ENCODE results near the gene TNS4.

TNS4 gene

GRCh38 chr17:40442392-40443195 is 58.8 kb downstream of the TNS4 start:
- H3K18ac ChIP-seq (ENCODE audit: low read length): peak overlapping the region; percentile 98
- peaks cover 4% of the 10 kb centered on the region for H3K79me1 ChIP-seq (ENCODE audit: low read depth, low read length)
- H3K27ac ChIP-seq (replicated peaks; ENCODE audit: low read length): peak overlapping the region; percentile 44
- peak overlapping the region; percentile 72 for H2BK5ac ChIP-seq (ENCODE audit: low read length)
- DNase-seq (ENCODE audit: low spot score): no peak
- H2AK5ac ChIP-seq (ENCODE audit: low read depth, low read length): peak overlapping the region; percentile 53
- H4K91ac ChIP-seq (ENCODE audit: low read depth, low read length, poor library complexity): no peak overlapping the region
- no peak overlapping the region for H4K8ac ChIP-seq (ENCODE audit: low read depth, low read length)
- peak overlapping the region; percentile 58 for H3K4ac ChIP-seq (ENCODE audit: low read length)
- H2BK15ac ChIP-seq (ENCODE audit: low read length): peak overlapping the region; percentile 99
- peak overlapping the region; percentile 78 for H3K9ac ChIP-seq (ENCODE audit: low read depth, low read length, poor library complexity)
- H2AFZ ChIP-seq (ENCODE audit: low read length): peak overlapping the region; percentile 99
- H3K14ac ChIP-seq (ENCODE audit: low read length): peak overlapping the region; percentile 9
- H3K23ac ChIP-seq (ENCODE audit: low read depth, low read length, poor library complexity): peak overlapping the region; percentile 55
- H2BK120ac ChIP-seq (ENCODE audit: low read depth, low read length): peak overlapping the region; percentile 52
- no peaks in the 10 kb centered on the region for H3K36me3 ChIP-seq (replicated peaks in 1 of 2; ENCODE audit: control insufficient read depth in 2 of 2, insufficient read depth in 2 of 2, low read length in 2 of 2)
- H2BK12ac ChIP-seq (ENCODE audit: low read length): no peak overlapping the region
- peaks cover 13 to 17% of the 10 kb centered on the region in 2 donors for H3K4me1 ChIP-seq (ENCODE audit: control insufficient read depth in 2 of 2, insufficient read depth in 1 of 2, low read depth in 1 of 2, low read length in 2 of 2)
- no peaks in the 10 kb centered on the region for H3K9me3 ChIP-seq (replicated peaks in 1 of 2; ENCODE audit: control insufficient read depth in 2 of 2, insufficient read depth in 1 of 2, low read depth in 1 of 2, low read length in 2 of 2)
- peaks cover 0 to 5% (median 0%) of the 10 kb centered on the region in 3 experiments for H3K27me3 ChIP-seq (ENCODE audit: control insufficient read depth in 3 of 3, insufficient read depth in 3 of 3, low read depth in 1 of 3, low read length in 3 of 3)
- H3K4me3 ChIP-seq (ENCODE audit: low read length in 2 of 2): peak overlapping the region; percentile 71 to 75
- no CpG with 5 or more reads among the region's 29 CpGs for WGBS, 2 donors (ENCODE audit: extremely low coverage in 2 of 2, insufficient read length in 2 of 2, insufficient replicate concordance in 1 of 2)
- H3K4me2 ChIP-seq (ENCODE audit: insufficient read depth, low read length, poor library complexity, severe bottlenecking): peak overlapping the region; percentile 91

- Histone ChIP-seq H3K27me3 (ENCODE audit: control insufficient read depth in 3 of 3, insufficient read depth in 3 of 3, low read depth in 1 of 3, low read length in 3 of 3) (peaks cover 0 to 23% (median 0%) of the 10 kb centered on the region in 3 experiments), H3K4me1 (ENCODE audit: control insufficient read depth in 2 of 2, insufficient read depth in 1 of 2, low read depth in 1 of 2, low read length in 2 of 2) (peaks cover 10 to 13% of the 10 kb centered on the region in 2 donors), H3K27ac (replicated peaks; ENCODE audit: low read length) (no peak overlapping the region), H3K9ac (ENCODE audit: low read depth, low read length, poor library complexity) (no peak overlapping the region), H4K8ac (ENCODE audit: low read depth, low read length) (no peak overlapping the region), H2BK12ac (ENCODE audit: low read length) (peak overlapping the region; percentile 33), H3K9me3 (replicated peaks in 1 of 2; ENCODE audit: control insufficient read depth in 2 of 2, insufficient read depth in 1 of 2, low read depth in 1 of 2, low read length in 2 of 2) (no peaks in the 10 kb centered on the region), H2AK5ac (ENCODE audit: low read depth, low read length) (no peak overlapping the region), H3K79me1 (ENCODE audit: low read depth, low read length) (peaks cover 2% of the 10 kb centered on the region), H2BK5ac (ENCODE audit: low read length) (no peak overlapping the region), H3K4me2 (ENCODE audit: insufficient read depth, low read length, poor library complexity, severe bottlenecking) (no peak overlapping the region), H3K4me3 (ENCODE audit: low read length in 2 of 2) (peak overlapping the region in 1 of 2 donors; percentile 53), H3K4ac (ENCODE audit: low read length) (no peak overlapping the region), H3K36me3 (replicated peaks in 1 of 2; ENCODE audit: control insufficient read depth in 2 of 2, insufficient read depth in 2 of 2, low read length in 2 of 2) (no peaks in the 10 kb centered on the region), H3K14ac (ENCODE audit: low read length) (no peak overlapping the region), H2AFZ (ENCODE audit: low read length) (no peak overlapping the region), H2BK15ac (ENCODE audit: low read length) (no peak overlapping the region), H4K91ac (ENCODE audit: low read depth, low read length, poor library complexity) (no peak overlapping the region), H3K23ac (ENCODE audit: low read depth, low read length, poor library complexity) (no peak overlapping the region), H2BK120ac (ENCODE audit: low read depth, low read length) (no peak overlapping the region), H3K18ac (ENCODE audit: low read length) (no peak overlapping the region)
- no peak for DNase-seq (ENCODE audit: low spot score)
- no CpG with 5 or more reads among the region's 4 CpGs for WGBS, 2 donors (ENCODE audit: extremely low coverage in 2 of 2, insufficient read length in 2 of 2, insufficient replicate concordance in 1 of 2)
Observed at GRCh38 chr17:40440166-40440565, 61.3 kb downstream of the TNS4 start.

GRCh38 chr17:40437095-40437732 is 64.2 kb downstream of the TNS4 start:
- no peak overlapping the region for H2BK120ac ChIP-seq (ENCODE audit: low read depth, low read length)

GRCh38 chr17:40436636-40437035 is 64.8 kb downstream of the TNS4 start:
- H3K27ac ChIP-seq (replicated peaks; ENCODE audit: low read length): no peak overlapping the region
- H3K9me3 ChIP-seq (replicated peaks in 1 of 2; ENCODE audit: control insufficient read depth in 2 of 2, insufficient read depth in 1 of 2, low read depth in 1 of 2, low read length in 2 of 2): no peaks in the 10 kb centered on the region
- no peak overlapping the region for H3K18ac ChIP-seq (ENCODE audit: low read length)
- no peak overlapping the region for H2BK15ac ChIP-seq (ENCODE audit: low read length)
- no peak overlapping the region for H3K4me3 ChIP-seq (ENCODE audit: low read length in 2 of 2)
- H2AK5ac ChIP-seq (ENCODE audit: low read depth, low read length): no peak overlapping the region
- H3K9ac ChIP-seq (ENCODE audit: low read depth, low read length, poor library complexity): no peak overlapping the region
- no peak overlapping the region for H4K8ac ChIP-seq (ENCODE audit: low read depth, low read length)
- DNase-seq (ENCODE audit: low spot score): no peak
- no peak overlapping the region for H2BK12ac ChIP-seq (ENCODE audit: low read length)
- no peaks in the 10 kb centered on the region for H3K79me1 ChIP-seq (ENCODE audit: low read depth, low read length)
- peaks cover 0 to 3% of the 10 kb centered on the region in 2 donors for H3K4me1 ChIP-seq (ENCODE audit: control insufficient read depth in 2 of 2, insufficient read depth in 1 of 2, low read depth in 1 of 2, low read length in 2 of 2)
- no peak overlapping the region for H3K4me2 ChIP-seq (ENCODE audit: insufficient read depth, low read length, poor library complexity, severe bottlenecking)
- no CpG with 5 or more reads among the region's 5 CpGs for WGBS, 2 donors (ENCODE audit: extremely low coverage in 2 of 2, insufficient read length in 2 of 2, insufficient replicate concordance in 1 of 2)
- no peak overlapping the region for H4K91ac ChIP-seq (ENCODE audit: low read depth, low read length, poor library complexity)
- H2AFZ ChIP-seq (ENCODE audit: low read length): no peak overlapping the region
- no peak overlapping the region for H3K4ac ChIP-seq (ENCODE audit: low read length)
- H2BK120ac ChIP-seq (ENCODE audit: low read depth, low read length): no peak overlapping the region
- H3K23ac ChIP-seq (ENCODE audit: low read depth, low read length, poor library complexity): no peak overlapping the region
- no peaks in the 10 kb centered on the region for H3K36me3 ChIP-seq (replicated peaks in 1 of 2; ENCODE audit: control insufficient read depth in 2 of 2, insufficient read depth in 2 of 2, low read length in 2 of 2)
- H3K14ac ChIP-seq (ENCODE audit: low read length): no peak overlapping the region
- H2BK5ac ChIP-seq (ENCODE audit: low read length): no peak overlapping the region
- H3K27me3 ChIP-seq (ENCODE audit: control insufficient read depth in 3 of 3, insufficient read depth in 3 of 3, low read depth in 1 of 3, low read length in 3 of 3): peaks cover 0 to 34% (median 0%) of the 10 kb centered on the region in 3 experiments

More at GRCh38 chr17:40437095-40437732, 64.2 kb downstream of the TNS4 start:
- Histone ChIP-seq H2BK12ac (ENCODE audit: low read length) (no peak overlapping the region), H3K18ac (ENCODE audit: low read length) (no peak overlapping the region), H3K36me3 (replicated peaks in 1 of 2; ENCODE audit: control insufficient read depth in 2 of 2, insufficient read depth in 2 of 2, low read length in 2 of 2) (no peaks in the 10 kb centered on the region), H3K23ac (ENCODE audit: low read depth, low read length, poor library complexity) (no peak overlapping the region), H3K79me1 (ENCODE audit: low read depth, low read length) (no peaks in the 10 kb centered on the region), H3K4ac (ENCODE audit: low read length) (no peak overlapping the region), H2AK5ac (ENCODE audit: low read depth, low read length) (no peak overlapping the region), H4K91ac (ENCODE audit: low read depth, low read length, poor library complexity) (no peak overlapping the region), H2AFZ (ENCODE audit: low read length) (no peak overlapping the region), H4K8ac (ENCODE audit: low read depth, low read length) (no peak overlapping the region), H3K9me3 (replicated peaks in 1 of 2; ENCODE audit: control insufficient read depth in 2 of 2, insufficient read depth in 1 of 2, low read depth in 1 of 2, low read length in 2 of 2) (no peaks in the 10 kb centered on the region), H3K27me3 (ENCODE audit: control insufficient read depth in 3 of 3, insufficient read depth in 3 of 3, low read depth in 1 of 3, low read length in 3 of 3) (peaks cover 0 to 34% (median 0%) of the 10 kb centered on the region in 3 experiments), H3K9ac (ENCODE audit: low read depth, low read length, poor library complexity) (no peak overlapping the region), H3K27ac (replicated peaks; ENCODE audit: low read length) (no peak overlapping the region), H3K4me2 (ENCODE audit: insufficient read depth, low read length, poor library complexity, severe bottlenecking) (no peak overlapping the region), H2BK15ac (ENCODE audit: low read length) (peak overlapping the region; percentile 45), H3K4me1 (ENCODE audit: control insufficient read depth in 2 of 2, insufficient read depth in 1 of 2, low read depth in 1 of 2, low read length in 2 of 2) (peaks cover 0 to 3% of the 10 kb centered on the region in 2 donors), H3K14ac (ENCODE audit: low read length) (no peak overlapping the region), H2BK5ac (ENCODE audit: low read length) (no peak overlapping the region), H3K4me3 (ENCODE audit: low read length in 2 of 2) (no peak overlapping the region)
- WGBS, 2 donors (ENCODE audit: extremely low coverage in 2 of 2, insufficient read length in 2 of 2, insufficient replicate concordance in 1 of 2): no CpG with 5 or more reads among the region's 5 CpGs
- no peak for DNase-seq (ENCODE audit: low spot score)
